NCI-H1930 (cell line): Measurements from ENCODE around the gene ADGRE3.
"Not testable (repeated sequence)": the region's sequence is repeated elsewhere in the genome, so short reads cannot be mapped to it uniquely, and the experiment has no call there.

Experiments used
- DNase-seq, 2 experiments: peaks; one replicate each; lab custom pipeline; 2025; lab: John Stamatoyannopoulos, UW

Gene ADGRE3

DNA sequence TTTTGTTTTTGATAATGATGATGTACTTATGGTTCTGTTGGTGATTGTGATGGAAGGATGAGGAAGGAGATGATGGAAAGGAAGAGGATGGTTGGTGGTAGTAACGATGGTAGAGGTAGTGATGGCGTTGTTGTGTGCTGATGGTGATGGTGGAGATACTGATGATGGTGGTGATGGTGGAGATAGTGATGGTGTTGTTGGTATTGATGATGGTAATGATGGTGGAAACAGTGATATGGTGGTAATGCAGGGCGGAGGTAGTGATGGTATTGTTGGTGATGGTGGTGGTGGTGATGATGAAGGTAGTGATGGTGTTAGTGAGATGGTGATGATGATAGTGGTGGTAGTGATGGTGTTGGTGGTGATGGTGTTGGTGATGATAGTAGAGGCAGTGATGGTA lies 79.1 kb downstream of the ADGRE3 start:
- no peak for DNase-seq

DNA sequence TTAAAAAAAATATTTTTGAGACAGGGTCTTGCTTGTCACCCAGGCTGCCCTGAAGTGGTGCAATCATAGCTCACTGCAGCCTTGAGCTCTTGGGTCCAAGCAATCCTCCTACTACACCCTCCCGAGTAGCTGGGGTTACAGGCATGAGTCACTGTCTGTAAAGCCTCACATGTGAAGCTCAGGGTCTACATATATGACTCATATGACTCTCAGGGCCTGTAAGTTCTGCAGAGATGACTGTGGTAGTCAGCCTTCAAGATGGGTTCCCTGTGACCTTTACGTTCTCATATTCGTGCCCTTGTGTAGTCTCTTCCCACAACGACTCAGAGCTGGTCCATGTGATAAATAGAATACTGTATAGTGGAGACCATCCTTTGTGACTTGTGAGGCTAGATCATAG lies 85.2 kb downstream of the ADGRE3 start:
- DNase-seq = not testable (repeated sequence)

DNA sequence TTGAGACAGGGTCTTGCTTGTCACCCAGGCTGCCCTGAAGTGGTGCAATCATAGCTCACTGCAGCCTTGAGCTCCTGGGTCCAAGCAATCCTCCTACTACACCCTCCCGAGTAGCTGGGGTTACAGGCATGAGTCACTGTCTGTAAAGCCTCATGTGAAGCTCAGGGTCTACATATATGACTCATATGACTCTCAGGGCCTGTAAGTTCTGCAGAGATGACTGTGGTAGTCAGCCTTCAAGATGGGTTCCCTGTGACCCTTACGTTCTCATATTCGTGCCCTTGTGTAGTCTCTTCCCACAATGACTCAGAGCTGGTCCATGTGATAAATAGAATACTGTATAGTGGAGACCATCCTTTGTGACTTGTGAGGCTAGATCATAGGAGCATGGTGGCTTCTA lies 89.5 kb downstream of the ADGRE3 start:
- DNase-seq = not testable (repeated sequence)

DNA sequence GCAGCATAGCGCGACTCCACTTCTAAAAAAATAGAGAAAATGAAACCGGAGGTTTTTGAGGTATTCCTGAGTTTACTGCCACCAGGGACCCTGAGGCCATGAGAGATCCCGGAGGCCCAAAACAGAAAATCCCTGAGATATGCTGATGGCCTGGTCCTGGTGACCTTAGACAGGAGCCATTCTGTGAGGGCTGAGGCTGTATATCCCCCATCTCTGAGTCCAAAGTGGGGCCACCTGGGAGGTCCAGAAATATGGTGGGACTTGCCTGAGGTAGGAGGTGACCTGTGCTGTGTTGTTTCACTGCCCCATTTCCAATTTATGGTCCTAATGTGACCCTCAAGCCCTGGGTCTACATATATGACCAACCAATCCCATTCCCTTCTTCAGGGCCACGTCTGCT lies 90.3 kb downstream of the ADGRE3 start:
- not testable (repeated sequence) for DNase-seq

DNA sequence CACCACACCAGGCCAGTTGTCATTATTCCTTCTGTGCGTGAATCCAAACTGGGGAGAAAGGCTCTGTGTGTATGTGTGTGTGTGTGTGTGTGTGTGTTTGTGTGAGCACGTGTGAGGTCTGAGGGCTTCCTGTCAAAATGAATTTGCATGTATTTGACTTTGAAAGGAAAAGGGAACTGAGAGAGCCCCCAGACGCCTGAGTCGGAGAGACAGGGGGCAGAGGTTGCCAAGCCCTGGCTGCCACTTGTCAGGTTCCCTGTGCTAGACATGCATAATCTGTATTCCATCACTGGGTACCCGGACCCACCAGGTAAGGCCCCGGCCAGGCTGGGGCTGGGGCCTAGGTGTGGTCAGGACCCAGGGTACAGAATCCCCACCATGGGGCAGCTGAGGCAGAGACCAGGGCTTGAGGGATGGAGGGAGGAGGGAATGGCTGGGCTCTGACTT lies 91.7 kb downstream of the ADGRE3 start, which contains the start of gene CLEC17A:
Gene CLEC17A (plus strand): TSS at position 191 of the 447 bp plus-strand sequence. CDS start 77 bp downstream, at position 268.
- no peak for DNase-seq

DNA sequence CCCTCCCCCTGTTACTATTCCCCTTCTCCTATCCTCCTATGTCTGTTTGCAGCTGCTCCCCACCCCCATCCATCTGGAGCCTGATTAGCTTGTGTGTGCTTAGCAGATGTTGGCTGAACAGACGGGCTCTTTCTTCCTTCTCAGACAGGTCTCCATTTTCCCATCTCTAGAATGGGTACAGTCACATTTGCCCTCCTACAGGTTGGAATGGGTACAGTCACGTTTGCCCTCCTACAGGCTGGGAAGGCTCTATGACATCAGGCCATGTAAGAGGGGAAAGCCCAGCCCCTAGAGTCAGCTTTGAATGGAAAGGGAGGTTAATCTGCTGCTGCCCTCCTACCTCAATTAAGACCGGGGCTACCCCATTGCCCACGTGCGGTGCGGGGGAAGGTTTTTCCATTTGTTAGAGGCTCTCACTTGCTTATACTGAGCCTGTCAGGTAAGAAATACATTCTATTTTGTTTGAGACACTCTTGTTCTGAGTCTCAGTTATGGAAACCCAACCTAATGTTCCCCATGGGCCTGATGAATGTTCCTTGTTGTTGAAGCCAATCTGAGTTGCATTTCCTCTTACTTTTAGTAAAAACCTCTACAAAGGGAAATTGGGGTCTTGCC lies 93.9 kb downstream of the ADGRE3 start:
- no peak for DNase-seq

DNA sequence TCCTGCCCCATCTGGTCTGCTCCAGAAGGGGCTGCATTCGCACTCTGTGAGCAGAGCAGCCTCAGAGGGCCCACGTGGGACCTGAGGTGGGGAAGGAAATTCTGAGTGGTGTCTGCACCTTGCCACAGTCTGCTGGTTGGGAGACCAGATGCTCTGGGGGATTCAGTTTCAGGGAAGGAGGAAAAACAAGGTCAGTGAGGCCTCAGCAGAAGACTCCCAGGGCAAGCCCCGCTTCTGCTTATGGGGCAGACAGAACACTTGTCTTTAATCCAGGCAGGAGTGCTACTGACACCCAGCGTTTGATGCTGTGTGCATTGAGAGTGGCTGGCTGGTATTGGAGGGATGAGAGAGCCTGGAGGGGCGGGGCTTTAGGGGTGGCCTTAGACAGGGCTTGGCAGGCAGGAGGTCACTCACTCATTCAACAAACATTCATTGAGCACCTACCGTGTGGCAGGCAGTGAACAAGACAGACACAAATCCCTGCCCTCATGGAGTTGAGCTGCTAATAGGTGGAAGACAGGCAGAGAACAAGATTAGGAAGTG lies 96.7 kb downstream of the ADGRE3 start:
- DNase-seq = no peak

DNA sequence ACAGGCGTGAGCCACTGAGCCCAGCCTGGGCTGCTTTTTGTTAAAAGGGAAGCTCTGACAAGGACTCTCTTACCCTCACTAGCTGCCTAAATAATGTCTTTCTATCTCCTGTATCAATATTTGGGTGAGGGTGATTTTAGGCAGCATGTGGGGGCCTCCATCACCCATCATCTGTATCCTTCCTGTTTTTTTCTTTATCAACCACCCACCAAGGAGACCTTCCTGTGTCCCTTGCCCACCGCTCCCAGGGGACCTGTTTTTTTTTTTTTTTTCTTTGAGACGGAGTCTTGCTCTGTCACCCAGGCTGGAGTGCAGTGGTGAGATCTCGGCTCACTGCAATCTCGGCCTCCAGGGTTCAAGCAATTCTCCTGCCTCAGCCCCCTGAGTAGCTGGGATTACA lies 97.4 kb downstream of the ADGRE3 start:
- DNase-seq = no peak

DNA sequence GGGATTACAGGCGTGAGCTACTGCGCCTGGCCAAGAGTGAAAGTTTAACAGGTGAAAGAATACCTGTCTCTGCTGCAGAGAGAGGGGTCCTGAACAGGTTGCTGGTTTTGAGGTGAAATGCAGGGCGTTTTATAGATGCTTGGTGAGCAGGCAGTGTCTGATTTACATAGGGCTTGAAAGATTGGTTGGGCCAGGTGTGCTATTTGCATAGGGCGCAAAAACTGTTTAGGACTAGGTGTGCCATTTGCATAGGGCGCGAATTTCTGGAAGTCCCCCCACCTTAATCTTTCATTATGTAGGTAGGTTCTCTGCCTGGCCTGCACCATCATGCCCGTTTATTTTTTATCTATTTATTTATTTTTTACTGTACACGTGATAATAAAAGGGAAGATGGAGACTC lies 98.3 kb downstream of the ADGRE3 start:
- no peak for DNase-seq

DNA sequence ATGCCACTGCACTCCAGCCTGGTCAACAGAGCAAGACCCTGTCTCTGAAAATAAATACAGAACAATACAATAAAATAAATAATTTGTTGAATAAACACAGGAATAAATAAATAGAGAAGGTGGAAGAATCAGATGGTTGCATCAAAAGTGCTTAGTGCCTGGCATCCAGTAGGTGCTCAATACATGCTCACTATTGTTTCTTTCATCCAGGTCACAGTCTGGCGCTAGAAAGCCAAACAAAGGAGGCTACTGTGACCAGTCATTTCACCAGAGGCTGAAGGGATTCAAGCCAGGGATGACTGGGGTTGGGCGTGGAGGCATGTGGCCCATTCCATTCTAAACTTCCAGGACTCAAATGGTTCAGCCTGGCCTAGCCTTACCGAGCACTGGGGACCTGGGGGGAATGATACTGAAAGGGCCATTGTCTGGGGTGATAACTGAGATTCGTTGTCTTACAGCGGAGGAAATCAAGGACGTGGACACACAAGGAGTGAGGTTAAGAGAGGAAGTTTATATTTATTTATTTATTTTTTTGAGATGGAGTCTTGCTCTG lies 99.1 kb downstream of the ADGRE3 start:
- no peak for DNase-seq

DNA sequence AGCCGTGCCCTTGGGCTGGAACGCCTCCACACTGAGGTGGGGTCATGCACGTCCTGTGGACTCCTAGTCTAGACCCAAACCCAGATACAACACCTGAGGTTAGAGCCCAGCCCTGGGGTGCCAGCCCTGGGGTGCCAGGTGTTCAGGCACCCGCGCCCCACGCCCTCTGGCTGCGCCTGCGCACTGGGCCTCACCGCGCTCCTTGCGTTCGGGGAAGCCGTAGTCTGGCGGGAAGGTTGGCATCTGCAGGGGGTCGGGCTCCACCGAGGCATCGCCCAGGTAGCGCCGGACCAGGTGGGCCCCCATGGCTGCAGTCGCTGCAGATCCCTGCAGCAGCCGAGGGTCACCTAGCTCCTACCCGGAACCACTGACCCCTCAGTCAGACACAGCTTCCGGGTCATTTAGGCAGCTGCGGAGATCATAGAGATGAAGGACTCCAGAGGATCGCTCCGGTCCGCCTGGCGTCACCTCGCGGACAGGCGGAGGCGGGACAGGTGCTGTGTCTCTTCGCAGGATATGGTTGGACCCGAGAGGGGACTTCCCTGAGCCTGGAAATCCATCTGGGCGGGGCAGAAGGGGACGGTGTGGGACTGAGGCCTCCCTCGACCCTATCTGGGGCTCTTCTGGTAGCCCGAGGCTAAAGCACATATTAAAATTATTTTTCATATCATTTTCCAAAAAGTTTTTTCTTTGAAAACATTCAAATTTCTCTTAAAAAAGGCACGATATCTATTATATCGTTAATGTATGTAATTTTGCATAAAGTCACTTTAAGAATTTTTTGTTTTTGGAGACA lies 102.8 kb downstream of the ADGRE3 start, which contains the start of gene NDUFB7:
Gene NDUFB7 (minus strand): TSS at position 372 of the 796 bp plus-strand sequence. CDS start 66 bp downstream, at position 306.
- peak; percentile 76 to 91 for DNase-seq

DNA sequence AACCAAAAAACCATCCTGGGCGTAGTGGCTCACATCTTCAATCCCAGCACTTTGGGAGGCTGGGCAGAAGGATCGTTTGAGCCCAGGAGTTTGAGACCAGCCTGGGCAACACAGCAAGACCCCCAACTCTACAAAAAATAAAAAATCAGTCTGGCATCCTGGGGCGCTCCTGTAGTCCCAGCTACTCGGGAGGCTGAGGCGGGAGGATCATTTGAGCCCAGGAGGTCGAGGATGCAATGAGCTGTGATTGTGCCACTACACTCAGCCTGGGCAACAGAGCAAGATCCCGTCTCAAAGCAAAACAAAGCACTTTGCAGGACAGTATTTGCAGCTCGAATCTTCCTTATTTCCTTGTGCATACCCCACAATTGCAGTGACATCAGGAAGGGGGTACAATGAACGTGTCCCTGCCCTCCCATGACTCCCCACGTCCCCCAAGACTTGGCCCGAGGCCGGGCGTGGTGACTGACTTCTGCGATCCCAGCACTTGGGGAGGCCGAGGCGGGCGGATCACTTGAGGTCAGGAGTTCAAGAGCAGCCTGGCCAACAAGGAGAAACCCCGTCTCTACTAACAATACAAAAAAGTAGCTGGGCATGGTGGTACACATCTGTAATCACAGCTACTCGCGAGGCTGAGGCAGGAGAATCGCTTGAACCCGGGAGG lies 103.6 kb downstream of the ADGRE3 start:
- no peak for DNase-seq
